GM12864 (cell line): ENCODE results near the gene SPPL3.

Source experiments
- DNase-seq: peaks from one replicate; pipeline ENCODE4 v3.0.0-alpha.2; 2011; ENCODE audit warnings: low read depth
- H3K4me3 ChIP-seq: 2 replicates; pipeline ENCODE4 v1.5.1; 2011; ENCODE audit warnings: mild to moderate bottlenecking, low read depth, low read length, control low read depth
- CTCF ChIP-seq: IDR thresholded peaks from 2 replicates; pipeline ENCODE4 v1.5.1; 2011; ENCODE audit warnings: low read depth, mild to moderate bottlenecking, moderate library complexity, low read length, control low read depth, inconsistent platforms; ENCODE audit errors: missing control alignments

The SPPL3 gene

GRCh38 chr12:120754792-120755191 lies 149.4 kb downstream of the SPPL3 start:
- no peak for DNase-seq
- no peak for TF ChIP-seq CTCF
- no peak overlapping the region for H3K4me3 ChIP-seq

- no peak for TF ChIP-seq CTCF
- no peak for DNase-seq
- H3K4me3 ChIP-seq, result no peak overlapping the region
Measured at GRCh38 chr12:120751389-120751788, 152.8 kb downstream of the SPPL3 start.

- TF ChIP-seq CTCF, result no peak
- no peak for DNase-seq
- no peak overlapping the region for H3K4me3 ChIP-seq
Measured at GRCh38 chr12:120750806-120751205, 153.4 kb downstream of the SPPL3 start.

GRCh38 chr12:120749256-120749655 lies 154.9 kb downstream of the SPPL3 start:
- TF ChIP-seq CTCF, result no peak
- H3K4me3 ChIP-seq, result no peak overlapping the region
- DNase-seq, result no peak

GRCh38 chr12:120748242-120748641 lies 155.9 kb downstream of the SPPL3 start:
- H3K4me3 ChIP-seq, result no peak overlapping the region

GRCh38 chr12:120744922-120745493 lies 159.2 kb downstream of the SPPL3 start:
- no peak for DNase-seq
- H3K4me3 ChIP-seq, result no peak overlapping the region
- no peak for TF ChIP-seq CTCF

More at GRCh38 chr12:120748242-120748641, 155.9 kb downstream of the SPPL3 start:
- TF ChIP-seq CTCF, result no peak
- DNase-seq, result no peak
